Endothelial cell of umbilical vein (primary cell): ENCODE data around the gene C7. TPM values are rescaled to one million over a fixed set of nuclear protein-coding genes. Genes with fewer than 3 reads are reported as not detected.

Source experiments
- BruUV-seq: library from RNA; stranded (reverse); fragments of 400-500 nt; replicated peaks from 2 replicates; lab custom pipeline; 2021; lab: Mats Ljungman, UMichigan
- CTCF ChIA-PET: fragments of 300-600, 350-600 bp; sonication (Branson Sonifier 250); formaldehyde crosslinking; loops from one replicate; lab custom pipeline; 2021; ENCODE audit warnings: antibody characterized with exemption, inconsistent platforms; lab: Charles Lee
- POLR2A ChIA-PET: fragments of 300-600, 350-600 bp; sonication (Branson Sonifier 250); formaldehyde crosslinking; loops from one replicate; lab custom pipeline; 2021; ENCODE audit warnings: antibody characterized with exemption, inconsistent platforms; lab: Charles Lee
- DNase-seq: peaks from one replicate; pipeline ENCODE4 v3.0.0-alpha.2; 2011; ENCODE audit warnings: low read depth, low spot score
- FAIRE-seq: peaks from 2 replicates; lab custom pipeline; 2011; peaks lifted over from hg19 to GRCh38; lab: Jason Lieb, UNC
- H2AFZ ChIP-seq: 2 replicates; pipeline ENCODE4 v1.6.0; 2012; ENCODE audit warnings: low read depth, low read length, control low read depth, inconsistent platforms
- H3K27ac ChIP-seq: 2 replicates; pipeline ENCODE4 v1.5.1; 2011; ENCODE audit warnings: low read depth, mild to moderate bottlenecking, control low read depth, low read length, moderate library complexity; ENCODE audit not compliant: insufficient read depth
- H3K27me3 ChIP-seq, 2 experiments: 2 replicates each; pipeline versions ENCODE4 v1.6.0 to v1.6.1; 2011; ENCODE audit warnings: low read length in 2 of 2, mixed read lengths in 1 of 2; ENCODE audit not compliant: control insufficient read depth in 2 of 2, insufficient read depth in 2 of 2
- H3K36me3 ChIP-seq, 2 experiments: 2 replicates in 1 of 2; 3 replicates in 1 of 2; pipeline ENCODE4 v1.5.1; 2011; ENCODE audit warnings: low read length in 2 of 2, mild to moderate bottlenecking in 1 of 2, moderate library complexity in 1 of 2; ENCODE audit not compliant: control insufficient read depth in 2 of 2, insufficient read depth in 2 of 2; ENCODE audit errors: extremely low read depth in 1 of 2
- H3K4me1 ChIP-seq: 3 replicates; pipeline ENCODE4 v1.5.1; 2011; ENCODE audit warnings: mild to moderate bottlenecking, low read length; ENCODE audit not compliant: control insufficient read depth, insufficient read depth; ENCODE audit errors: extremely low read depth
- H3K4me2 ChIP-seq: 2 replicates; pipeline ENCODE4 v1.6.1; 2011; ENCODE audit warnings: low read length, control low read depth, mixed read lengths; ENCODE audit not compliant: insufficient read depth
- H3K4me3 ChIP-seq, 3 experiments: fragments of 200-600 bp in 1 of 3; sonication (generic), shearing (Covaris generic) in 1 of 3; replicated peaks in 1 of 3; 2 replicates each; pipeline ENCODE4 v1.5.1; 2011 to 2016; ENCODE audit warnings: control low read depth in 3 of 3, low read length in 3 of 3, mild to moderate bottlenecking in 2 of 3, inconsistent platforms in 1 of 3, low read depth in 1 of 3, moderate library complexity in 1 of 3; ENCODE audit not compliant: insufficient read depth in 1 of 3
- H3K79me2 ChIP-seq: 2 replicates; pipeline ENCODE4 v1.6.0; 2012; ENCODE audit warnings: low read length, inconsistent platforms; ENCODE audit not compliant: control insufficient read depth, insufficient read depth
- H3K9ac ChIP-seq: replicated peaks from 2 replicates; pipeline ENCODE3; 2011; ENCODE audit warnings: low read length, control low read depth; ENCODE audit not compliant: insufficient read depth; ENCODE audit errors: extremely low read depth
- H3K9me1 ChIP-seq: replicated peaks from 3 replicates; pipeline ENCODE4 v1.6.0; 2011; ENCODE audit warnings: mild to moderate bottlenecking, low read length; ENCODE audit not compliant: control insufficient read depth, insufficient read depth; ENCODE audit errors: extremely low read depth
- H3K9me3 ChIP-seq: replicated peaks from 2 replicates; pipeline ENCODE4 v1.5.1; 2012; ENCODE audit warnings: low read length, inconsistent platforms; ENCODE audit not compliant: control insufficient read depth, insufficient read depth
- H4K20me1 ChIP-seq: replicated peaks from 2 replicates; pipeline ENCODE3; 2011; ENCODE audit warnings: mild to moderate bottlenecking, low read length; ENCODE audit not compliant: control insufficient read depth, insufficient read depth; ENCODE audit errors: extremely low read depth
- EZH2 ChIP-seq: IDR thresholded peaks from 2 replicates; pipeline ENCODE4 v1.6.1; 2012; ENCODE audit warnings: borderline replicate concordance, low read depth, mild to moderate bottlenecking, moderate library complexity, low read length, inconsistent platforms; ENCODE audit not compliant: severe bottlenecking
- FOS ChIP-seq: IDR thresholded peaks from 2 replicates; pipeline ENCODE4 v1.6.1; 2011; ENCODE audit warnings: mild to moderate bottlenecking, low read length, moderate library complexity, borderline replicate concordance; ENCODE audit not compliant: insufficient read depth
- GATA2 ChIP-seq: IDR thresholded peaks from 2 replicates; pipeline ENCODE4 v1.7.0; 2011; ENCODE audit warnings: low read depth, mild to moderate bottlenecking, moderate library complexity, mixed read lengths, low read length; ENCODE audit not compliant: insufficient read length, insufficient read depth
- JUN ChIP-seq: IDR thresholded peaks from 2 replicates; pipeline ENCODE4 v1.6.1; 2011; ENCODE audit warnings: borderline replicate concordance, low read depth; ENCODE audit not compliant: insufficient read length, insufficient read depth
- MYC ChIP-seq: IDR thresholded peaks from one replicate; pipeline ENCODE4 v1.6.1; 2011; ENCODE audit warnings: mild to moderate bottlenecking, low read depth, low read length
- POLR2A ChIP-seq: IDR thresholded peaks from 2 replicates; pipeline ENCODE4 v1.6.1; 2012; ENCODE audit warnings: low read depth, mild to moderate bottlenecking, control low read depth, low read length
- POLR2AphosphoS5 ChIP-seq: IDR thresholded peaks from 2 replicates; pipeline ENCODE4 v1.6.1; 2012; ENCODE audit warnings: low read depth, mild to moderate bottlenecking, control low read depth, low read length, moderate library complexity; ENCODE audit not compliant: insufficient read depth
- dilution Hi-C: fragments of 300-500 bp; cut with MboI; formaldehyde crosslinking; loops from one replicate; pipeline ENCODE4 v1.15.0; 2019; ENCODE audit warnings: low sequenced_read_pairs; ENCODE audit not compliant: extremely low pct_ligation_motif_present
- intact Hi-C: fragments of 100-400 bp; cut with micrococcal nuclease; formaldehyde crosslinking; loops from one replicate; pipeline ENCODE4 v1.10.0; 2022
- polyA plus RNA-seq, 4 experiments: library from polyadenylated mRNA; depleted of rRNA in 3 of 4; stranded (reverse) in 3 of 4; unstranded in 1 of 4; fragments of >200 nt; gene quantifications; 2 replicates each; pipeline versions ENCODE4 v1.2.1 to v1.2.3, GENCODE V29; 2011 to 2012; ENCODE audit warnings: missing spikeins in 1 of 4
- total RNA-seq: library from RNA; stranded (reverse); gene quantifications from 2 replicates; pipeline ENCODE4 v1.2.3, GENCODE V29; 2021
- TF ChIP-seq, protein P1 (sequence below), 2 donors: IDR thresholded peaks; 1 replicate in 1 of 2; 2 replicates in 1 of 2; pipeline ENCODE4 v1.5.1; 2011; ENCODE audit warnings: low read length in 2 of 2, mild to moderate bottlenecking in 2 of 2, moderate library complexity in 2 of 2, control low read depth in 1 of 2, inconsistent platforms in 1 of 2, low read depth in 1 of 2; ENCODE audit not compliant: insufficient read depth in 1 of 2; ENCODE audit errors: extremely low read depth in 1 of 2
- TF ChIP-seq, protein P2 (sequence below): IDR thresholded peaks from 2 replicates; pipeline ENCODE4 v1.6.1; 2011; ENCODE audit not compliant: insufficient read depth, insufficient read length

C7 gene
- total and polyA plus RNA-seq, 2 donors (not counting 3 experiments of a cell fraction or from before 2014, with no cell fraction given), result 0.08 to 0.29 TPM

DNA sequence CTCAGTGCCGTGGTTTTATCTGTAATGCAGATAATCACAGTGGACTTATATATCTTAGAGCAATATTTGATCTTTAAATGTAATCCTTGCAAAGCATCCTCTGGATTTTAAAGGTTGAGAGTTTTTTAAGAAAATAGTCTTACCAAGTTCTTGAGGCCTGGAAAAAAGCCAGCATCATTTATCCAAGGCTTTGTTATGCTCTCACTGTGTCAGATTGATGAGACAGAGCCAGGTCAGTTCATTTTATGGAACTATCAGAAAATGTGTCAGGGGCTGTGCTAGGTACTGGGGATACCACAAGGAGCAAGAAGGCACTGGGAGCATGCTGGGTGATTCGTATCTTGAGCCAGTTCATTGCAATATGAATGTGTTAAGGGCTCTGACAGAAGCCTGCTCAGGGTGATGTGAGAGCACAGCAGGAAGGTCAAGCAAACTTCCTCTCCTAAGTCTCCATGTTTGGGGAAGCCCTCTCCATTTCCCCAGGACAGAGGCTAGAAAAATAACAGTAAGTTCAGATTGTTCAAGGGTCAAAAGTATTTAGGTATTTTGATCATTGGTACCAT is 19.7 kb downstream of the C7 start:
- H3K4me2 ChIP-seq, result no peak overlapping the region
- H2AFZ ChIP-seq, result no peak overlapping the region
- no peak overlapping the region for H3K27ac ChIP-seq

More for the DNA sequence above, 19.7 kb downstream of the C7 start:
- Histone ChIP-seq H3K79me2 (no peaks in the 10 kb centered on the region), H3K9ac (no peak overlapping the region), H3K4me1 (no peaks in the 10 kb centered on the region), H3K36me3 (no peaks in the 10 kb centered on the region), H3K4me3 (no peak overlapping the region), H4K20me1 (no peaks in the 10 kb centered on the region), H3K9me1 (no peaks in the 10 kb centered on the region), H3K27me3 (no peaks in the 10 kb centered on the region), H3K9me3 (no peaks in the 10 kb centered on the region)
- BruUV-seq, result no TSS peak
- intact Hi-C loops (no loop called here), dilution Hi-C loops (no loop called here)
- TF ChIP-seq FOS (no peak), MYC (no peak), POLR2A (no peak), JUN (no peak), POLR2AphosphoS5 (no peak), EZH2 (no peak), GATA2 (no peak)
- TF ChIP-seq, protein P1, sequence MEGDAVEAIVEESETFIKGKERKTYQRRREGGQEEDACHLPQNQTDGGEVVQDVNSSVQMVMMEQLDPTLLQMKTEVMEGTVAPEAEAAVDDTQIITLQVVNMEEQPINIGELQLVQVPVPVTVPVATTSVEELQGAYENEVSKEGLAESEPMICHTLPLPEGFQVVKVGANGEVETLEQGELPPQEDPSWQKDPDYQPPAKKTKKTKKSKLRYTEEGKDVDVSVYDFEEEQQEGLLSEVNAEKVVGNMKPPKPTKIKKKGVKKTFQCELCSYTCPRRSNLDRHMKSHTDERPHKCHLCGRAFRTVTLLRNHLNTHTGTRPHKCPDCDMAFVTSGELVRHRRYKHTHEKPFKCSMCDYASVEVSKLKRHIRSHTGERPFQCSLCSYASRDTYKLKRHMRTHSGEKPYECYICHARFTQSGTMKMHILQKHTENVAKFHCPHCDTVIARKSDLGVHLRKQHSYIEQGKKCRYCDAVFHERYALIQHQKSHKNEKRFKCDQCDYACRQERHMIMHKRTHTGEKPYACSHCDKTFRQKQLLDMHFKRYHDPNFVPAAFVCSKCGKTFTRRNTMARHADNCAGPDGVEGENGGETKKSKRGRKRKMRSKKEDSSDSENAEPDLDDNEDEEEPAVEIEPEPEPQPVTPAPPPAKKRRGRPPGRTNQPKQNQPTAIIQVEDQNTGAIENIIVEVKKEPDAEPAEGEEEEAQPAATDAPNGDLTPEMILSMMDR (IDR thresholded peaks at IDR 0.05; ENCODE audit: extremely low read depth in 1 of 2, insufficient read depth in 1 of 2, low read depth in 1 of 2, low read length in 2 of 2), result no peak
- TF ChIP-seq, protein P2, sequence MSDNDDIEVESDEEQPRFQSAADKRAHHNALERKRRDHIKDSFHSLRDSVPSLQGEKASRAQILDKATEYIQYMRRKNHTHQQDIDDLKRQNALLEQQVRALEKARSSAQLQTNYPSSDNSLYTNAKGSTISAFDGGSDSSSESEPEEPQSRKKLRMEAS, result no peak
- FAIRE-seq (no peak), DNase-seq (no peak)
- ChIA-PET POLR2A (no interaction called here), CTCF (no interaction called here)
